ENCODE measurements around the gene STBD1. TPM values are rescaled to one million over a fixed set of nuclear protein-coding genes. Genes with fewer than 3 reads are reported as not detected.

Gene STBD1
- total RNA-seq, 1 experiment from 2014 or later, result not detected

GRCh38 chr4:76342191-76342590 lies 35.7 kb downstream of the STBD1 start:
- no peak for TF ChIP-seq EZH2 (IDR thresholded peaks at IDR 0.05; ENCODE audit: borderline replicate concordance, low read depth, low read length, poor library complexity, severe bottlenecking)
- TF ChIP-seq CTCF (conservative IDR thresholded peaks at IDR 0.05; ENCODE audit: low read depth, low read length), result no peak

DNA sequence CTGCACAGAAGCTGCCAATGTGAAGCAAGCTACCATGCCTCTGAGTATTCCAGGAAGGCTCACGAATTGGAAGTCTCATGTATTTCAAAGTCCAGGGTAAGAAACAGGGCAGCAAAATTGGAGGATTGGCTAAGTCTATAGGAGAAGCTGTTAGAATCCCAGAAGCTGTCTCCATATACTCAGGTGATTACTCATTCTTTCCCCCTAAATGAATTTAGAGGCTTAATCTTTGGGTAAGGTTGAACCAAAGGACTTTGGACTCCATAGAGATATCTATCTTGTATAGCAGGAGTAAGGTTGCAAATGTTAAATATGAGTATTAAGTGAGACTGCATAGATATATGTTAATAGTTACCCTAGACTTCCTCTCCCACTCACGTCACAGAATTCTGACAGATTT lies 36.3 kb downstream of the STBD1 start:
- Histone ChIP-seq H3K4me1 (ENCODE audit: insufficient read depth, low read length, poor library complexity, severe bottlenecking) (no peaks in the 10 kb centered on the region), H3K27me3 (replicated peaks; ENCODE audit: insufficient read depth, low read depth, low read length, poor library complexity) (no peaks in the 10 kb centered on the region), H3K27ac (ENCODE audit: low read depth, low read length, poor library complexity, severe bottlenecking) (no peak overlapping the region), H3K36me3 (ENCODE audit: insufficient read depth, low read length, poor library complexity, severe bottlenecking) (no peaks in the 10 kb centered on the region), H3K4me3 (ENCODE audit: low read depth, low read length, poor library complexity, severe bottlenecking) (no peak overlapping the region), H3K9me3 (ENCODE audit: low read depth, low read length, poor library complexity, severe bottlenecking) (no peaks in the 10 kb centered on the region)
- intact Hi-C loops (cut with micrococcal nuclease; ENCODE audit: unreplicated experiment), result no loop called here
- ChIA-PET POLR2A (ENCODE audit: low non-redundant PET) (no interaction called here), CTCF (no interaction called here)
- DNase-seq (ENCODE audit: low spot score), result no peak
- TF ChIP-seq CTCF (conservative IDR thresholded peaks at IDR 0.05; ENCODE audit: low read depth, low read length), result no peak
- no peak for TF ChIP-seq EZH2 (IDR thresholded peaks at IDR 0.05; ENCODE audit: borderline replicate concordance, low read depth, low read length, poor library complexity, severe bottlenecking)
- BruUV-seq (replicated peaks), result no TSS peak

More at GRCh38 chr4:76342191-76342590, 35.7 kb downstream of the STBD1 start:
- Histone ChIP-seq H3K36me3 (ENCODE audit: insufficient read depth, low read length, poor library complexity, severe bottlenecking) (no peaks in the 10 kb centered on the region), H3K27me3 (replicated peaks; ENCODE audit: insufficient read depth, low read depth, low read length, poor library complexity) (no peaks in the 10 kb centered on the region), H3K9me3 (ENCODE audit: low read depth, low read length, poor library complexity, severe bottlenecking) (no peaks in the 10 kb centered on the region), H3K4me1 (ENCODE audit: insufficient read depth, low read length, poor library complexity, severe bottlenecking) (no peaks in the 10 kb centered on the region), H3K4me3 (ENCODE audit: low read depth, low read length, poor library complexity, severe bottlenecking) (no peak overlapping the region), H3K27ac (ENCODE audit: low read depth, low read length, poor library complexity, severe bottlenecking) (no peak overlapping the region)
- DNase-seq (ENCODE audit: low spot score), result no peak
- BruUV-seq (replicated peaks), result no TSS peak
- intact Hi-C loops (cut with micrococcal nuclease; ENCODE audit: unreplicated experiment), result no loop called here
- CTCF ChIA-PET, result no interaction called here
- POLR2A ChIA-PET (ENCODE audit: low non-redundant PET), result no interaction called here

DNA sequence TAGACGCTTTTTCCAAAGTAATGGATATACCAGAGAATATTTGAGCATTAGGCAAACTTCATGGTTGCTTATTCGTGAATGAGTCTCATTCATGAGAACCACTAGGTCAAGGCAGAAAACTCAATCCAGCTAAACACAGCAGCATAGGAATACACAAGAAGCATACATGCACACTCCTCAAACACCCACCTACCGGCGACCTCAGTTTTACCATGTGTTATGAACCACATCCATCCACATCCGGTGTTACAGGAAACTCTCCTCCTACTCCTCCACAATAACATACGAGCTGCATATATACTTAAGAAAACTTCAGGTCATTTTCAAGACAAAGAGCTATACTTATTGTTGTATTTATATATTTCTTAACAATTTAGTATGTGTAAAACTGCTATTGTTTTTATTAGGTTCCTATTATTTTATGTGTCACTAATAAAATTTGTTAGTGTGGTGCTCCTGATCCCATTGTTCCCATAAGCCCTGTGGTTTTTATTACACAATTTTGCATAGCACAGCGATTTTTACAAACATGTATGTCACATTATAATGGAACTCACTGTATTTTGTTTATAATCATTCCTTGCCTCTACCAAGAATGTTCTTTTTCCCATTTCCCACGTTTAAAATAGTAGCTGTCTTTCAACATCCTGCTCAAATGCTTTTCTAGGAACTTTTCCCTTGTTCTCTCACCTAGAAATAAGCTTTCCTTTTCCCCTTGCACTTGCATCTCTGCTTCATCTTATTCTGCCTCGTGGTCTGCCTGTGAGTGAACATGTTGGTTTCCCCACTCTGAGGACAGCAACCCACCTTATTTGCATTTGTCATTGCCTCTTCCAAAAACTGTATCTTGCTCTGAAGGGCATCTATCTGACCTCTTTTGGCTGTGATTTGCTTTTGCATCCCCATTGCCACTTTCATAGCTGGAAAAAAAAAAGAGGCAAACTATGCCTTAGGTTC lies 48.3 kb downstream of the STBD1 start:
- no peak overlapping the region for H3K27ac ChIP-seq (ENCODE audit: low read depth, low read length, poor library complexity, severe bottlenecking)
- BruUV-seq (replicated peaks), result no TSS peak
- no peaks in the 10 kb centered on the region for H3K4me1 ChIP-seq (ENCODE audit: insufficient read depth, low read length, poor library complexity, severe bottlenecking)
- intact Hi-C loops (cut with micrococcal nuclease; ENCODE audit: unreplicated experiment), result no loop called here
- TF ChIP-seq CTCF (conservative IDR thresholded peaks at IDR 0.05; ENCODE audit: low read depth, low read length), result no peak
- no peak for TF ChIP-seq EZH2 (IDR thresholded peaks at IDR 0.05; ENCODE audit: borderline replicate concordance, low read depth, low read length, poor library complexity, severe bottlenecking)
- no peaks in the 10 kb centered on the region for H3K36me3 ChIP-seq (ENCODE audit: insufficient read depth, low read length, poor library complexity, severe bottlenecking)
- POLR2A ChIA-PET (ENCODE audit: low non-redundant PET), result no interaction called here
- H3K9me3 ChIP-seq (ENCODE audit: low read depth, low read length, poor library complexity, severe bottlenecking), result no peaks in the 10 kb centered on the region
- peak; percentile 25 for DNase-seq (ENCODE audit: low spot score)
- no peaks in the 10 kb centered on the region for H3K27me3 ChIP-seq (replicated peaks; ENCODE audit: insufficient read depth, low read depth, low read length, poor library complexity)
- CTCF ChIA-PET, result no interaction called here
- H3K4me3 ChIP-seq (ENCODE audit: low read depth, low read length, poor library complexity, severe bottlenecking), result no peak overlapping the region

Measured in A673 (cell line).